Measurements from ENCODE around the gene CDK2.

DNA sequence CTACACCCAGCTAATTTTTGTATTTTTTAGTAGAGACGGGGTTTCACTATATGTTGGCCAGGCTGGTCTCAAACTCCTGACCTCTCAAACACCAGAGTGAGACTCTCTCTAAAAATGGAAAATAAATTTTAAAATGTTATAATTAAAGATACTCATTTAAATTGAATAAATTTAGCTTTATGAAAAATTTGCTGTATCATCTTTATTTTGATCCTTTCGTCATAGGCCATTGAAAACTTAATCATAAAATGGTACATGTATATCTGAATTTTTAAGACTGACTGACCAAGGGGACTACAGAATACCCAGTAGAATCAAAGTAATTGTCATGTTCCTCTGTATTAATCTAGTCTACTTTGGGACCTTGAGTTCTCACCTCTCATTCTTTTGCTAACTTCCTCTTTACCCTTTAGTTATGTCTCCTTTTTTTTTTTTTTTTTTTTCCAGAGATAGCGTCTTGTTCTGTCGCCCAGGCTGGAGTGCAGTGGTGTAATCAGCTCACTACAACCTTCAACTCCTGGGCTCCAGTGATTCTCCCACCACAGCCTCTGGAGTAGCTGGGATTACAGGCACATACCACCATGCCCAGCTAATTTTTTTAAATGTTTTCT, 16.7 kb downstream of the CDK2 start:
- TF ChIP-seq EP300 (conservative IDR thresholded peaks at IDR 0.05; ENCODE audit: poor library complexity, severe bottlenecking): no peak
- TF ChIP-seq, protein P1, sequence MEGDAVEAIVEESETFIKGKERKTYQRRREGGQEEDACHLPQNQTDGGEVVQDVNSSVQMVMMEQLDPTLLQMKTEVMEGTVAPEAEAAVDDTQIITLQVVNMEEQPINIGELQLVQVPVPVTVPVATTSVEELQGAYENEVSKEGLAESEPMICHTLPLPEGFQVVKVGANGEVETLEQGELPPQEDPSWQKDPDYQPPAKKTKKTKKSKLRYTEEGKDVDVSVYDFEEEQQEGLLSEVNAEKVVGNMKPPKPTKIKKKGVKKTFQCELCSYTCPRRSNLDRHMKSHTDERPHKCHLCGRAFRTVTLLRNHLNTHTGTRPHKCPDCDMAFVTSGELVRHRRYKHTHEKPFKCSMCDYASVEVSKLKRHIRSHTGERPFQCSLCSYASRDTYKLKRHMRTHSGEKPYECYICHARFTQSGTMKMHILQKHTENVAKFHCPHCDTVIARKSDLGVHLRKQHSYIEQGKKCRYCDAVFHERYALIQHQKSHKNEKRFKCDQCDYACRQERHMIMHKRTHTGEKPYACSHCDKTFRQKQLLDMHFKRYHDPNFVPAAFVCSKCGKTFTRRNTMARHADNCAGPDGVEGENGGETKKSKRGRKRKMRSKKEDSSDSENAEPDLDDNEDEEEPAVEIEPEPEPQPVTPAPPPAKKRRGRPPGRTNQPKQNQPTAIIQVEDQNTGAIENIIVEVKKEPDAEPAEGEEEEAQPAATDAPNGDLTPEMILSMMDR (IDR thresholded peaks at IDR 0.05; ENCODE audit: poor library complexity, severe bottlenecking): no peak
- TF ChIP-seq EZH2 (IDR thresholded peaks at IDR 0.05; ENCODE audit: borderline replicate concordance, insufficient read depth, low read length, poor library complexity, severe bottlenecking): no peak
- TF ChIP-seq RAD21 (conservative IDR thresholded peaks at IDR 0.05): no peak
- no peak for TF ChIP-seq MXI1 (conservative IDR thresholded peaks at IDR 0.05; ENCODE audit: poor library complexity, severe bottlenecking)
- TF ChIP-seq SMC3 (conservative IDR thresholded peaks at IDR 0.05; ENCODE audit: poor library complexity): no peak
- TF ChIP-seq POLR2AphosphoS5 (IDR thresholded peaks at IDR 0.05): no peak
- TF ChIP-seq, protein P2, sequence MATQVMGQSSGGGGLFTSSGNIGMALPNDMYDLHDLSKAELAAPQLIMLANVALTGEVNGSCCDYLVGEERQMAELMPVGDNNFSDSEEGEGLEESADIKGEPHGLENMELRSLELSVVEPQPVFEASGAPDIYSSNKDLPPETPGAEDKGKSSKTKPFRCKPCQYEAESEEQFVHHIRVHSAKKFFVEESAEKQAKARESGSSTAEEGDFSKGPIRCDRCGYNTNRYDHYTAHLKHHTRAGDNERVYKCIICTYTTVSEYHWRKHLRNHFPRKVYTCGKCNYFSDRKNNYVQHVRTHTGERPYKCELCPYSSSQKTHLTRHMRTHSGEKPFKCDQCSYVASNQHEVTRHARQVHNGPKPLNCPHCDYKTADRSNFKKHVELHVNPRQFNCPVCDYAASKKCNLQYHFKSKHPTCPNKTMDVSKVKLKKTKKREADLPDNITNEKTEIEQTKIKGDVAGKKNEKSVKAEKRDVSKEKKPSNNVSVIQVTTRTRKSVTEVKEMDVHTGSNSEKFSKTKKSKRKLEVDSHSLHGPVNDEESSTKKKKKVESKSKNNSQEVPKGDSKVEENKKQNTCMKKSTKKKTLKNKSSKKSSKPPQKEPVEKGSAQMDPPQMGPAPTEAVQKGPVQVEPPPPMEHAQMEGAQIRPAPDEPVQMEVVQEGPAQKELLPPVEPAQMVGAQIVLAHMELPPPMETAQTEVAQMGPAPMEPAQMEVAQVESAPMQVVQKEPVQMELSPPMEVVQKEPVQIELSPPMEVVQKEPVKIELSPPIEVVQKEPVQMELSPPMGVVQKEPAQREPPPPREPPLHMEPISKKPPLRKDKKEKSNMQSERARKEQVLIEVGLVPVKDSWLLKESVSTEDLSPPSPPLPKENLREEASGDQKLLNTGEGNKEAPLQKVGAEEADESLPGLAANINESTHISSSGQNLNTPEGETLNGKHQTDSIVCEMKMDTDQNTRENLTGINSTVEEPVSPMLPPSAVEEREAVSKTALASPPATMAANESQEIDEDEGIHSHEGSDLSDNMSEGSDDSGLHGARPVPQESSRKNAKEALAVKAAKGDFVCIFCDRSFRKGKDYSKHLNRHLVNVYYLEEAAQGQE (IDR thresholded peaks at IDR 0.05; ENCODE audit: borderline replicate concordance): no peak

All from neural cell (in vitro differentiated cells).